Astrocyte of the cerebellum (primary cell): ENCODE data around the gene AGBL4.

ENCODE experiments used
- DNase-seq: peaks from one replicate; pipeline ENCODE4 v3.0.0-alpha.2; 2011; ENCODE audit warnings: low read depth
- H3K4me3 ChIP-seq: 2 replicates; pipeline ENCODE4 v1.5.1; 2011; ENCODE audit warnings: mild to moderate bottlenecking, low read depth, low read length, moderate library complexity
- in situ Hi-C: cut with HindIII; loops from 2 replicates; pipeline ENCODE4 v1.10.0; 2017; ENCODE audit warnings: low sequenced_read_pairs
- TF ChIP-seq, protein P1 (sequence below): IDR thresholded peaks from 2 replicates; pipeline ENCODE4 v1.5.1; 2012; ENCODE audit warnings: low read length, low read depth, moderate library complexity, mild to moderate bottlenecking; ENCODE audit errors: missing control alignments

The AGBL4 gene

DNA sequence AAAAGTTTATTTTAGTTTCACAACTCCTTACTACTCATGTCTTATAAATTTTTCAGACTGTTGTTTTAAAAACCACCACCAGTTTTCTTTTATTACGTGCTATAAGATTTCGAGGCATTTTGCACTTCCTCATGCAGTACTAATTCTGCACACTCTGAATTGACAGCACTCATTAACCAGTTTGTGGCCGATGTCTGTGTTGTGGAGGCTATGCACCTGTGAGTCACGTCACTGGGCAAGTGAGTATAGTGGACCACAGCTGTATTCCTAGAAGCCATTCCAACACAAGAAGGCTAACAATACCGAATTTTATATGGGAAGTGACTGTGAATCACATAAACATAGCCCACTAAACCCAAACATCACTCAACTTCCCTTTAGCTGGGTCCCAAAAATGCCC lies 1530.7 kb downstream of the AGBL4 start:
- no peak overlapping the region for H3K4me3 ChIP-seq
- TF ChIP-seq, protein P1, sequence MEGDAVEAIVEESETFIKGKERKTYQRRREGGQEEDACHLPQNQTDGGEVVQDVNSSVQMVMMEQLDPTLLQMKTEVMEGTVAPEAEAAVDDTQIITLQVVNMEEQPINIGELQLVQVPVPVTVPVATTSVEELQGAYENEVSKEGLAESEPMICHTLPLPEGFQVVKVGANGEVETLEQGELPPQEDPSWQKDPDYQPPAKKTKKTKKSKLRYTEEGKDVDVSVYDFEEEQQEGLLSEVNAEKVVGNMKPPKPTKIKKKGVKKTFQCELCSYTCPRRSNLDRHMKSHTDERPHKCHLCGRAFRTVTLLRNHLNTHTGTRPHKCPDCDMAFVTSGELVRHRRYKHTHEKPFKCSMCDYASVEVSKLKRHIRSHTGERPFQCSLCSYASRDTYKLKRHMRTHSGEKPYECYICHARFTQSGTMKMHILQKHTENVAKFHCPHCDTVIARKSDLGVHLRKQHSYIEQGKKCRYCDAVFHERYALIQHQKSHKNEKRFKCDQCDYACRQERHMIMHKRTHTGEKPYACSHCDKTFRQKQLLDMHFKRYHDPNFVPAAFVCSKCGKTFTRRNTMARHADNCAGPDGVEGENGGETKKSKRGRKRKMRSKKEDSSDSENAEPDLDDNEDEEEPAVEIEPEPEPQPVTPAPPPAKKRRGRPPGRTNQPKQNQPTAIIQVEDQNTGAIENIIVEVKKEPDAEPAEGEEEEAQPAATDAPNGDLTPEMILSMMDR: no peak
- no peak for DNase-seq
- in situ Hi-C loops: no loop called here

DNA sequence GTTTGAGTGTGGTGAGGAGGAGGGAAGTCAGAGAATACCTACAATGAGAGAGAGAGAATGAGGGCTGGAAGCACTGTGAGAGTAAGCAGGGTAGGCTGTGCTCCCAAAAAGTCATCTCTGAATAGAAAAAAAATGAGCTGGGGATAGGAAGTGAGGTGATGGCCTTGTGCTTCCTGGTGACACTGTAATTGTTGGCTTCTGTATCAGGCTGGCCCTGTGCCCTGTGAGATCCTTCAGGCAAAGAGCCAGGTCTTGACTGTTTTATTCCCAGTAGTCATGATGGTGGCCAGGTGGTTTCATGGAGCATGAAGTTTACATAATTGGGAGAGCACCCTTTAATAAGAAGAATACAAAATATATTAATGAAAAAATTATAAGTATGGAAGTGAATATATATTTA lies 1531.4 kb downstream of the AGBL4 start:
- in situ Hi-C loops: no loop called here
- no peak overlapping the region for H3K4me3 ChIP-seq
- TF ChIP-seq, protein P1: no peak
- no peak for DNase-seq

DNA sequence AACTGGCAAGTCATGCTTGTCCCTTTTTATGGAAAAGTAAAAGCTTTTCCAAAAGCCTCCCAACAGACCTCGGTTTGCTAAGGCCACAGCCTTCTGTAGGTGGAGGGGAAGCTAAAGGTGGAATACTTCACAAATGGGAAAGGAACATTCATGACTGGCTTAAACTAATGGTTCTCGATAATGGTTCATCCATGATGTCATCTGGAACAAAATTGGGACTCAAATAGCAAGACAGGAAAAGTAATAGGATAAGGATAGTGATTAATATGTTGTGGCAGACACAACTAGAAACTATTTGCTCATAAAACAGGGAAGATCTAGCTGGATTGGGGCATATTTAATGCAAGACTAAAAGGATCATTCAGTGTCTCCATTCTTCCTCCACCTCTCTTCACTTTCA lies 1535.0 kb downstream of the AGBL4 start:
- DNase-seq: no peak
- TF ChIP-seq, protein P1: no peak
- in situ Hi-C loops: no loop called here
- H3K4me3 ChIP-seq: no peak overlapping the region
